Aorta (tissue), 5 donors: Measurements from ENCODE around the gene CHRNA3. TPM values are rescaled to one million over a fixed set of nuclear protein-coding genes. Genes with fewer than 3 reads are reported as not detected.

ENCODE experiments used
- ATAC-seq: fragments of 200-7000 bp; cut with Tn5 transposase; one replicate; pipeline ENCODE4 v1.9.1; 2022; ENCODE audit warnings: moderate library complexity; ENCODE audit not compliant: low FRiP score
- DNase-seq, 2 donors: peaks; one replicate each; pipeline ENCODE4 v3.0.0-alpha.2; 2020
- H3K27ac ChIP-seq, 2 donors: one replicate each; pipeline ENCODE4 v1.5.1; 2013; ENCODE audit warnings: low read length in 2 of 2, mild to moderate bottlenecking in 2 of 2, moderate library complexity in 2 of 2, control low read depth in 1 of 2, inconsistent platforms in 1 of 2, low read depth in 1 of 2
- H3K27me3 ChIP-seq, 2 donors: one replicate each; pipeline ENCODE4 v1.6.1; 2013; ENCODE audit warnings: control low read depth in 1 of 2, low read length in 1 of 2, mild to moderate bottlenecking in 1 of 2, moderate library complexity in 1 of 2; ENCODE audit not compliant: insufficient read depth in 2 of 2, control insufficient read depth in 1 of 2
- H3K36me3 ChIP-seq, 2 donors: one replicate each; pipeline ENCODE4 v1.6.1; 2013; ENCODE audit warnings: control low read depth in 1 of 2, low read length in 1 of 2, mild to moderate bottlenecking in 1 of 2; ENCODE audit not compliant: insufficient read depth in 2 of 2, control insufficient read depth in 1 of 2
- H3K4me1 ChIP-seq, 2 donors: one replicate each; pipeline ENCODE4 v1.6.1; 2013; ENCODE audit warnings: low read length in 2 of 2, control low read depth in 1 of 2, mild to moderate bottlenecking in 1 of 2, moderate library complexity in 1 of 2; ENCODE audit not compliant: insufficient read depth in 2 of 2, control insufficient read depth in 1 of 2
- H3K4me3 ChIP-seq, 2 donors: one replicate each; pipeline ENCODE4 v1.5.1; 2013; ENCODE audit warnings: low read length in 2 of 2, control low read depth in 1 of 2, mild to moderate bottlenecking in 1 of 2
- H3K9me3 ChIP-seq: one replicate; pipeline ENCODE4 v1.6.1; 2013; ENCODE audit warnings: mild to moderate bottlenecking, low read length; ENCODE audit not compliant: control insufficient read depth
- WGBS, 2 donors: extraction: QIAGEN DNeasy Blood & Tissue Kit; methylation state at CpG; one replicate each; pipeline ENCODE4 v1.1.7; 2013; 5-methylcytosine and 5-hydroxymethylcytosine counted together
- intact Hi-C, 2 donors: fragments of 100-400 bp; cut with DNase I; formaldehyde crosslinking; loops; one replicate each; pipeline versions ENCODE4 v1.14.2 to v1.15.0; 2022
- polyA plus RNA-seq, 2 donors: library from polyadenylated mRNA; stranded (reverse); fragments of 200-250 nt; gene quantifications; one replicate each; pipeline ENCODE4 v1.2.3, GENCODE V29; 2013
- total RNA-seq, 2 donors: library from RNA; stranded (reverse); fragmentation: NEBNext Ultra II Directional; extraction: Animal tissue kit (Norgen Biotek cat#: 25700); gene quantifications; one replicate each; pipeline ENCODE4 v1.2.1, GENCODE V29; 2021
- donor health status: healthy with polysubstance abuse.
- donor health status: Bipolar disorder and iron deficiency.
- donor health status: DM: no; HTN: no; CAD: no.
- donor health status: DM: no; HTN: no; CAD: no.
- donor health status: DM: yes; HTN: yes; CAD: no.

Gene CHRNA3
- total and polyA plus RNA-seq, 4 donors = not detected

- Histone ChIP-seq H3K9me3 (no peaks in the 10 kb centered on the region), H3K36me3 (no peaks in the 10 kb centered on the region), H3K4me3 (no peak overlapping the region), H3K4me1 (no peaks in the 10 kb centered on the region), H3K27ac (no peak overlapping the region), H3K27me3 (no peaks in the 10 kb centered on the region)
- DNase-seq = peak in 1 of 2 donors; percentile 66
- intact Hi-C loops = no loop called here
- no peak for ATAC-seq
- WGBS, 2 donors = 93 to 94% methylated on average over 12 of the region's 12 CpGs
Observed at GRCh38 chr15:78629716-78630065, 8.9 kb upstream of the CHRNA3 start.

- no peak overlapping the region for H3K27ac ChIP-seq
- H3K9me3 ChIP-seq = no peaks in the 10 kb centered on the region
- ATAC-seq = no peak
- no peak overlapping the region for H3K4me3 ChIP-seq
- H3K36me3 ChIP-seq = no peaks in the 10 kb centered on the region
- no peaks in the 10 kb centered on the region for H3K4me1 ChIP-seq
- DNase-seq = peak in 1 of 2 donors; percentile 70
- WGBS, 2 donors = 86 to 87% methylated on average over 29 of the region's 29 CpGs
- intact Hi-C loops = no loop called here
- H3K27me3 ChIP-seq = no peaks in the 10 kb centered on the region
Observed at GRCh38 chr15:78629031-78629715, 8.4 kb upstream of the CHRNA3 start.

GRCh38 chr15:78628227-78628626, 7.4 kb upstream of the CHRNA3 start:
- ATAC-seq (no peak), DNase-seq (no peak)
- 72 to 76% methylated on average over 6 of the region's 6 CpGs for WGBS, 2 donors
- no peaks in the 10 kb centered on the region for H3K36me3 ChIP-seq
- H3K27ac ChIP-seq = no peak overlapping the region
- no peaks in the 10 kb centered on the region for H3K9me3 ChIP-seq
- no peaks in the 10 kb centered on the region for H3K27me3 ChIP-seq
- intact Hi-C loops = no loop called here
- no peak overlapping the region for H3K4me3 ChIP-seq
- H3K4me1 ChIP-seq = no peaks in the 10 kb centered on the region

GRCh38 chr15:78627348-78627747, 6.6 kb upstream of the CHRNA3 start:
- Histone ChIP-seq H3K4me3 (no peak overlapping the region), H3K27me3 (no peaks in the 10 kb centered on the region), H3K9me3 (no peaks in the 10 kb centered on the region), H3K36me3 (no peaks in the 10 kb centered on the region), H3K27ac (no peak overlapping the region), H3K4me1 (no peaks in the 10 kb centered on the region)
- intact Hi-C loops = no loop called here
- DNase-seq = no peak
- no peak for ATAC-seq
- WGBS, 2 donors = 20 to 32% methylated on average over 8 of the region's 8 CpGs

DNA sequence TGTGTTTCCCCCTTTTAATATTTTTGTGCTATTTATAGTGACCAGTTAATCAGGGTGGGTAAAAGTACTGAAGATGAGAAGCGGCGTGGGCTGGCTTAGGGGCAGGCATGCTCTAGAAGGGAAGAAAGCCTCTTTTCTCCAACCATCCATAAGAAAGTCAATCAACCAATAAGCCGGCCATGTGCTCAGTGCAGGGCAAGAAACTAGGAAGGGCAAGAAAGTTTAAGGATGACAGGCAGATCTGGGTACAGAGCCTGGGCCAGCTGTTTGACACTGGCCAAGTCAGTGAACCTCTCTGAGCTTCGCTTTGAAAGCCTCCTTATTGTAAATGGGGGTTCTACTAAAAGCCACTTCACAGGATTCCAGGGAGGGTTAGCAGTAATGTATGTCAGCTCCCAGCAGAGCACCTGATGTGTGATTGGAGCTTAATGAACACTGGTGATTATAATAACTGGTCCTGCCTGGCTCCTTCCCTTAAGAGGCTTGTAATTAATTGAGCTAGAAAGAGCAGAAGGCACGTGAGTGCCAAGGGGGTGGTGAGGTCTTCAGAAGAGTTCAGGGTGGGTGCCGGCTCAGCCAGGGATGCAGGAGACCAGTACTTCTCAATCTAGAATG, 5.7 kb upstream of the CHRNA3 start:
- ATAC-seq (no peak), DNase-seq (no peak)
- Histone ChIP-seq H3K36me3 (no peaks in the 10 kb centered on the region), H3K27me3 (no peaks in the 10 kb centered on the region), H3K4me1 (no peaks in the 10 kb centered on the region), H3K27ac (no peak overlapping the region), H3K9me3 (no peaks in the 10 kb centered on the region), H3K4me3 (no peak overlapping the region)
- intact Hi-C loops = no loop called here
- 82 to 85% methylated on average over 6 of the region's 6 CpGs for WGBS, 2 donors

- Histone ChIP-seq H3K27me3 (no peaks in the 10 kb centered on the region), H3K4me3 (no peak overlapping the region), H3K27ac (no peak overlapping the region), H3K36me3 (no peaks in the 10 kb centered on the region), H3K4me1 (no peaks in the 10 kb centered on the region), H3K9me3 (no peaks in the 10 kb centered on the region)
- intact Hi-C loops = no loop called here
- no peak for DNase-seq
- WGBS, 2 donors = 83 to 88% methylated on average over 12 of the region's 12 CpGs
- ATAC-seq = no peak
Observed at GRCh38 chr15:78625606-78626280, 4.9 kb upstream of the CHRNA3 start.

DNA sequence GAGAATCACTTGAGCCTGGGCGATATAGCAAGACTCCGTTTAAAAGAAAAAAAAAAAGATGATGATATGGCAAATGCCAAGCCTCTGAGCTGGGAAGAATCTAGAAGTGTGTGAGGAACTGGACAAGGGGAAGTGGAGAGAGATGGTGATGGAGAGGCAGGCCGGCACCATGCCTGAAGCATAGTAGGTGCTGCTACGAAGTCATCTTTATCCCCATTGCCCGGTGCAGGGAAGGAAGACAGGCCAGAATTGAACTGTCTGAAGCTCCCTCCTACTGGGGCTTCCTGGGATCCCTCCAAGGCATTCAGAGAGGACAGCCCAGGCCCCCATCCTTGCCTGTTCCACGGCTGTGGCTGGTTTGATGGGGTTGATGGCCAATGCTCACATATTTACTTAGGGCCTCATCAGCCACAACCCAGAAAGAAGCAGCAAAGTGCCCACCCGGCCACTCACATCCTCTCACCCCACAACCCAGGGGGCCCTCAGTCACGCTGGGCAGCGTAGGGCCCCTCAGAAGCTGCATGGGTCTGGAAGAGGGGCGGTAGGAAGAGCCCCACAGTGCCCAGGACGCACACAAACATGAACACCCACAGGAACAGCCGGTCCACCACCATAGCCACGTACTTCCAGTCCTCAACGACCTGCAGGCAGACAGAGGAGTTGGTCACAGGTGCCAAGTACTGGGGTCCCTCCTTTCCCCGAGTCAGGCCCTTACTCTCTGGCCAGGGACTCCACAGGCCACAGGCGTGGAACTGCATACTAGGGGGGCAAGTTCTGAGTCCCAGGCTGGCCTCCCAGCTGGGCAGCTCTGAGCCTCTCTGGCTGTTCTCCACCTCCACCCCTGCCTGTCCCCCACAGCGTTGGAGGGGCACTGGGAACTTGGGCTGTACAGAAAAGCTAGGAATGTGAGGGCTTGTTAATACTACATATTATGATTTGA, 4.1 kb upstream of the CHRNA3 start:
- Histone ChIP-seq H3K27me3 (no peaks in the 10 kb centered on the region), H3K9me3 (no peaks in the 10 kb centered on the region), H3K27ac (no peak overlapping the region), H3K4me3 (no peak overlapping the region), H3K4me1 (no peaks in the 10 kb centered on the region), H3K36me3 (no peaks in the 10 kb centered on the region)
- ATAC-seq (no peak), DNase-seq (no peak)
- WGBS, 2 donors = 91 to 92% methylated on average over 17 of the region's 17 CpGs
- intact Hi-C loops = no loop called here

GRCh38 chr15:78623786-78624497, 3.1 kb upstream of the CHRNA3 start:
- intact Hi-C loops = no loop called here
- DNase-seq = no peak
- Histone ChIP-seq H3K9me3 (no peaks in the 10 kb centered on the region), H3K27ac (no peak overlapping the region), H3K4me3 (no peak overlapping the region), H3K27me3 (no peaks in the 10 kb centered on the region), H3K4me1 (no peaks in the 10 kb centered on the region), H3K36me3 (no peaks in the 10 kb centered on the region)
- no peak for ATAC-seq
- 89% methylated on average over 7 of the region's 7 CpGs for WGBS, 2 donors
